K562 (cell line): ENCODE results near the gene ACE. TPM values are rescaled to one million over a fixed set of nuclear protein-coding genes. Genes with fewer than 3 reads are reported as not detected.

Experiments used
- ATAC-seq: fragments of 200-7000 bp; cut with Tn5 transposase; 3 replicates; pipeline ENCODE4 v1.9.1; 2020; ENCODE audit warnings: moderate library complexity
- BruUV-seq: library from RNA; stranded (reverse); fragments of 400-500 nt; replicated peaks from 2 replicates; lab custom pipeline; 2021; lab: Mats Ljungman, UMichigan
- CTCF ChIA-PET: fragments of 300-600 bp; formaldehyde crosslinking; extraction: SDS; loops from one replicate; lab custom pipeline; 2021; ENCODE audit warnings: low intra/inter-chr PET ratio; lab: Yijun Ruan, JAX
- POLR2A ChIA-PET: fragments of 300-600, 350-650 bp; sonication (Branson Sonifier 250); formaldehyde crosslinking; extraction: SDS; loops from one replicate; lab custom pipeline; 2021; ENCODE audit warnings: antibody characterized with exemption, inconsistent platforms; lab: Yijun Ruan, JAX
- DNase-seq, 4 experiments: peaks; one replicate each; pipeline versions ENCODE4 v3.0.0 to v3.0.0-alpha.2; 2011 to 2018; ENCODE audit warnings: low spot score in 3 of 4, mixed read lengths in 3 of 4; ENCODE audit errors: extremely low read depth in 1 of 4
- FAIRE-seq: peaks from 2 replicates; lab custom pipeline; 2011; peaks lifted over from hg19 to GRCh38; lab: Jason Lieb, UNC
- H2AFZ ChIP-seq: 2 replicates; pipeline ENCODE4 v1.6.0; 2011; ENCODE audit warnings: low read depth, low read length, control low read depth, inconsistent platforms
- H3K27ac ChIP-seq: fragments of 200-600 bp; 3 replicates; pipeline ENCODE4 v1.8.0; 2011; ENCODE audit warnings: low read depth, mild to moderate bottlenecking, control low read depth, inconsistent platforms, low read length, moderate library complexity, mixed read lengths; ENCODE audit errors: extremely low read depth
- H3K27me3 ChIP-seq, 2 experiments: fragments of 300-600 bp in 1 of 2; 2 replicates in 1 of 2; 3 replicates in 1 of 2; pipeline versions ENCODE4 v1.6.0 to v1.8.0; 2011; ENCODE audit warnings: inconsistent platforms in 2 of 2, low read length in 2 of 2, mild to moderate bottlenecking in 1 of 2, mixed read lengths in 1 of 2, moderate library complexity in 1 of 2; ENCODE audit not compliant: control insufficient read depth in 2 of 2, insufficient read depth in 2 of 2
- H3K36me3 ChIP-seq: fragments of 300-600 bp; 3 replicates; pipeline ENCODE4 v1.8.0; 2011; ENCODE audit warnings: mild to moderate bottlenecking, low read length, inconsistent platforms; ENCODE audit not compliant: control insufficient read depth, insufficient read depth
- H3K4me1 ChIP-seq, 2 experiments: fragments of 200-600 bp in 1 of 2; replicated peaks in 1 of 2; 2 replicates in 1 of 2; 3 replicates in 1 of 2; pipeline versions ENCODE4 v1.5.1 to v1.8.0; 2011; ENCODE audit warnings: inconsistent platforms in 2 of 2, low read length in 2 of 2, mild to moderate bottlenecking in 1 of 2, mixed read lengths in 1 of 2, moderate library complexity in 1 of 2; ENCODE audit not compliant: control insufficient read depth in 2 of 2, insufficient read depth in 2 of 2
- H3K4me2 ChIP-seq: 2 replicates; pipeline ENCODE4 v1.6.1; 2011; ENCODE audit warnings: low read length, control low read depth, inconsistent platforms, mixed read lengths; ENCODE audit not compliant: insufficient read depth
- H3K4me3 ChIP-seq: fragments of 200-600 bp; sonication (generic), shearing (Covaris generic); 2 replicates; pipeline ENCODE4 v1.5.1; 2016; ENCODE audit warnings: control low read depth, inconsistent platforms
- H3K79me2 ChIP-seq: fragments of 200-600 bp; 3 replicates; pipeline ENCODE4 v1.8.0; 2011; ENCODE audit warnings: low read length, inconsistent platforms; ENCODE audit not compliant: control insufficient read depth, insufficient read depth
- H3K9ac ChIP-seq, 2 experiments: 2 replicates each; pipeline versions ENCODE4 v1.6.0 to v1.6.1; 2011; ENCODE audit warnings: low read depth in 2 of 2, low read length in 2 of 2, control low read depth in 1 of 2, inconsistent platforms in 1 of 2, mild to moderate bottlenecking in 1 of 2, mixed read lengths in 1 of 2; ENCODE audit not compliant: insufficient read depth in 1 of 2
- H3K9me1 ChIP-seq: one replicate; pipeline ENCODE4 v1.6.0; 2011; ENCODE audit warnings: inconsistent platforms, mild to moderate bottlenecking, low read length, moderate library complexity; ENCODE audit not compliant: control insufficient read depth, insufficient read depth
- H3K9me3 ChIP-seq: replicated peaks from 2 replicates; pipeline ENCODE4 v1.5.1; 2011; ENCODE audit warnings: low read depth, low read length, inconsistent platforms; ENCODE audit not compliant: control insufficient read depth, insufficient read depth
- H4K20me1 ChIP-seq: replicated peaks from 2 replicates; pipeline ENCODE4 v1.6.1; 2011; ENCODE audit warnings: low read length, inconsistent platforms, mixed read lengths; ENCODE audit not compliant: control insufficient read depth, insufficient read depth
- BCL6 ChIP-seq: fragments of 250-450 bp; sonication (Bioruptor Pico); IDR thresholded peaks from 2 replicates; pipeline ENCODE4 v1.4.0; 2020
- BRD4 ChIP-seq: fragments of 200-600 bp; sonication (generic); IDR thresholded peaks from 2 replicates; pipeline ENCODE4 v1.6.1; 2017; ENCODE audit warnings: inconsistent platforms
- CTCF ChIP-seq, 3 experiments: IDR thresholded peaks in 2 of 3; conservative IDR thresholded peaks in 1 of 3; 2 replicates each; pipeline ENCODE4 v1.5.1; 2011 to 2012; ENCODE audit warnings: low read length in 3 of 3, mild to moderate bottlenecking in 3 of 3, control low read depth in 2 of 3, improper control_type of control experiment in 1 of 3, inconsistent platforms in 1 of 3, low read depth in 1 of 3, mixed read lengths in 1 of 3, moderate library complexity in 1 of 3; ENCODE audit not compliant: insufficient read depth in 2 of 3
- L3MBTL2 ChIP-seq: fragments of 450-650 bp; IDR thresholded peaks from 2 replicates; pipeline ENCODE4 v1.6.1; 2016; ENCODE audit warnings: mild to moderate bottlenecking, moderate library complexity
- LEF1 ChIP-seq: fragments of 450-650 bp; IDR thresholded peaks from 2 replicates; pipeline ENCODE4 v1.6.1; 2016; ENCODE audit warnings: mild to moderate bottlenecking
- MAFF ChIP-seq: IDR thresholded peaks from 2 replicates; pipeline ENCODE4 v1.6.1; 2012; ENCODE audit warnings: low read length, improper control_type of control experiment
- NR3C1 ChIP-seq: sonication (generic); formaldehyde crosslinking; IDR thresholded peaks from 2 replicates; pipeline ENCODE4 v1.8.1; 2022; ENCODE audit warnings: missing genetic modification reagents
- PHF20 ChIP-seq: fragments of 450-650 bp; IDR thresholded peaks from 2 replicates; pipeline ENCODE4 v1.6.1; 2018; ENCODE audit not compliant: partially characterized antibody
- RHOXF2B ChIP-seq: fragments of 250-450 bp; sonication (Bioruptor Pico); conservative IDR thresholded peaks from 2 replicates; pipeline ENCODE4 v1.5.1; 2021
- SFPQ ChIP-seq: fragments of 200-400 bp; formaldehyde crosslinking; IDR thresholded peaks from 2 replicates; pipeline ENCODE4 v1.6.1; 2017; ENCODE audit warnings: mild to moderate bottlenecking, low read depth, low read length, moderate library complexity
- SMARCA4 ChIP-seq: fragments of 450-650 bp; IDR thresholded peaks from 2 replicates; pipeline ENCODE4 v1.6.1; 2016
- VEZF1 ChIP-seq: fragments of 200-800 bp; sonication (Bioruptor generic); IDR thresholded peaks from 2 replicates; pipeline ENCODE4 v1.6.1; 2017; ENCODE audit warnings: missing genetic modification characterization, missing compliant biosample characterization
- ZBED1 ChIP-seq: IDR thresholded peaks from 2 replicates; pipeline ENCODE4 v1.6.1; 2014
- ZBTB49 ChIP-seq: sonication (generic); formaldehyde crosslinking; IDR thresholded peaks from 2 replicates; pipeline ENCODE4 v1.8.0; 2022; ENCODE audit warnings: missing genetic modification reagents, mild to moderate bottlenecking, borderline replicate concordance
- ZNF785 ChIP-seq: fragments of 250-450 bp; sonication (Bioruptor Pico); IDR thresholded peaks from 2 replicates; pipeline ENCODE4 v1.4.0; 2020; ENCODE audit warnings: mild to moderate bottlenecking
- WGBS: fragments of 100-300 bp; shearing (Covaris generic); methylation state at CpG from one replicate; pipeline ENCODE4 v1.1.6; 2016; ENCODE audit warnings: low coverage, mixed read lengths; ENCODE audit not compliant: insufficient coverage; ENCODE audit errors: missing lambda C conversion rate; 5-methylcytosine and 5-hydroxymethylcytosine counted together
- in situ Hi-C: fragments of 300-500 bp; cut with MboI; formaldehyde crosslinking; loops from 4 replicates; pipeline ENCODE4 v1.15.0; 2018; ENCODE audit warnings: inconsistent platforms, mixed read lengths
- intact Hi-C: fragments of 100-400 bp; cut with micrococcal nuclease; formaldehyde crosslinking; loops from 2 replicates; pipeline ENCODE4 v1.14.2; 2022
- polyA plus RNA-seq, 8 experiments: library from polyadenylated mRNA; depleted of rRNA in 4 of 8; stranded (reverse) in 5 of 8; unstranded in 3 of 8; fragments of >200 nt; fragmentation: Nextera tagmentation in 2 of 8; fragmentation: Illumina TruSeq in 1 of 8; extraction: Ambion mirVana in 2 of 8; extraction: Trizol in 1 of 8; gene quantifications; 2 replicates each; pipeline versions ENCODE4 v1.2.1 to v1.2.3, GENCODE V29; 2011 to 2014; ENCODE audit warnings: inconsistent platforms in 1 of 8, missing spikeins in 1 of 8
- total RNA-seq, 7 experiments: library from RNA; depleted of rRNA in 6 of 7; stranded (reverse); fragments of >200 nt in 6 of 7; fragmentation: Illumina TruSeq in 2 of 7; extraction: Trizol in 2 of 7; gene quantifications; 2 replicates each; pipeline versions ENCODE4 v1.2.1 to v1.2.3, GENCODE V29; 2011 to 2021; ENCODE audit warnings: low replicate concordance in 1 of 7

ACE gene
- total and polyA plus RNA-seq, 9 of the 15 experiments (the other 6 are each of a cell fraction or from before 2014, with no cell fraction given) = 0.07 to 2.5 (median 0.47) TPM; not detected in 1

GRCh38 chr17:63544467-63545301, 67.8 kb downstream of the ACE start:
- WGBS = 42% methylated on average over 13 of the region's 13 CpGs
- POLR2A ChIA-PET = interaction anchor here (0.6 to 1.4 kb wide), 4 partner anchors 11 to 131 kb away, joined by 3 read pairs; no protein-coding TSS in a partner anchor
- in situ Hi-C loops = no loop called here
- TF ChIP-seq LEF1 (no peak), CTCF (IDR thresholded peaks at IDR 0.05 in 2 of 3, conservative IDR thresholded peaks at IDR 0.05 in 1 of 3; ENCODE audit: insufficient read depth in 2 of 3, low read depth in 1 of 3, low read length in 3 of 3) (no peak), ZNF785 (CRISPR knock-in tag) (no peak), BCL6 (CRISPR knock-in tag) (no peak), ZBTB49 (CRISPR knock-in tag) (no peak), BRD4 (no peak), NR3C1 (CRISPR knock-in tag) (no peak), ZBED1 (no peak), SFPQ (no peak), L3MBTL2 (no peak), PHF20 (no peak), VEZF1 (no peak), MAFF (no peak), SMARCA4 (no peak), RHOXF2B (CRISPR knock-in tag) (no peak)

More at GRCh38 chr17:63544467-63545301, 67.8 kb downstream of the ACE start:
- H3K27ac ChIP-seq = no peak overlapping the region
- H3K36me3 ChIP-seq = no peaks in the 10 kb centered on the region
- no TSS peak for BruUV-seq
- FAIRE-seq (peak; percentile 61), ATAC-seq (no peak), DNase-seq (no peak)
- no peaks in the 10 kb centered on the region for H3K9me3 ChIP-seq
- 0 out of 4 replicates have a peak overlapping the region, but pooled peaks of 1 of the 2 experiments have one; percentile 51 for H3K9ac ChIP-seq
- H3K9me1 ChIP-seq = no peaks in the 10 kb centered on the region
- no peak overlapping the region for H3K4me2 ChIP-seq
- H2AFZ ChIP-seq = no peak overlapping the region
- H3K4me1 ChIP-seq = peaks cover 0 to 18% of the 10 kb centered on the region in 2 experiments; a peak in 2 of 5 replicates
- H4K20me1 ChIP-seq = no peaks in the 10 kb centered on the region
- intact Hi-C loops = no loop called here
- CTCF ChIA-PET = no interaction called here
- peaks cover 3% of the 10 kb centered on the region; the same call in 2 of the 3 replicates for H3K79me2 ChIP-seq
- no peak overlapping the region for H3K4me3 ChIP-seq
- H3K27me3 ChIP-seq = peaks cover 0 to 4% of the 10 kb centered on the region in 2 experiments; a peak in 3 of 5 replicates
